Measurements from ENCODE around the gene GMPR2.
A peak's percentile ranks its signal among the peaks of the same experiment; 100 is the strongest.
"Not testable (repeated sequence)": the region's sequence is repeated elsewhere in the genome, so short reads cannot be mapped to it uniquely, and the experiment has no call there.

Gene GMPR2

DNA sequence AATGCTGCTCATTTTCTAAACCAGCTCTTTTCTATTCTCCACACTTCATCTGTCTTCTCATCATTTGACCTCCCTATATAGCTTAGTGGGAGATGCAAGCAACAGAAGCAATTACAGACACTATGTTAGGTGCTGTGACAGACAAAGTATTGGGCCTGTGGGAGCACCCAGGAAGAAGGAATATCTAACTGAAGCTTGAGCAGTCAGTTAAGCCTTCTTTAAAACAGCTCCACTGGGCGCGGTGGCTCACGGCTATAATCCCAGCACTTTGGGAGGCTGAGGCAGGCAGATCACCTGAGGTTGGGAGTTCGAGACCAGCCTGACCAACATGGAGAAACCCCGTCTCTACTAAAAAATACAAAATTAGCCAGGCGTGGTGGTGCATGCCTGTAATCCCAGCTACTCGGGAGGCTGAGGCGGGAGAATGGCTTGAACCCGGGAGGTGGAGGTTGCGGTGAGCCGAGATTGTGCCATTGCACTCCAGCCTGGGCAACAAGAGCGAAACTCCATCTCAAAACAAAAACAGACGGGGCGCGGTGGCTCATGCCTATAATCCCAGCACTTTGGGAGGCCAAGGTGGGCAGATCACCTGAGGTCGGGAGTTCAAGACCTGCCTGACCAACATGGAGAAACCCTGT, 29.4 kb upstream of the GMPR2 start:
- not testable (repeated sequence) for DNase-seq

DNA sequence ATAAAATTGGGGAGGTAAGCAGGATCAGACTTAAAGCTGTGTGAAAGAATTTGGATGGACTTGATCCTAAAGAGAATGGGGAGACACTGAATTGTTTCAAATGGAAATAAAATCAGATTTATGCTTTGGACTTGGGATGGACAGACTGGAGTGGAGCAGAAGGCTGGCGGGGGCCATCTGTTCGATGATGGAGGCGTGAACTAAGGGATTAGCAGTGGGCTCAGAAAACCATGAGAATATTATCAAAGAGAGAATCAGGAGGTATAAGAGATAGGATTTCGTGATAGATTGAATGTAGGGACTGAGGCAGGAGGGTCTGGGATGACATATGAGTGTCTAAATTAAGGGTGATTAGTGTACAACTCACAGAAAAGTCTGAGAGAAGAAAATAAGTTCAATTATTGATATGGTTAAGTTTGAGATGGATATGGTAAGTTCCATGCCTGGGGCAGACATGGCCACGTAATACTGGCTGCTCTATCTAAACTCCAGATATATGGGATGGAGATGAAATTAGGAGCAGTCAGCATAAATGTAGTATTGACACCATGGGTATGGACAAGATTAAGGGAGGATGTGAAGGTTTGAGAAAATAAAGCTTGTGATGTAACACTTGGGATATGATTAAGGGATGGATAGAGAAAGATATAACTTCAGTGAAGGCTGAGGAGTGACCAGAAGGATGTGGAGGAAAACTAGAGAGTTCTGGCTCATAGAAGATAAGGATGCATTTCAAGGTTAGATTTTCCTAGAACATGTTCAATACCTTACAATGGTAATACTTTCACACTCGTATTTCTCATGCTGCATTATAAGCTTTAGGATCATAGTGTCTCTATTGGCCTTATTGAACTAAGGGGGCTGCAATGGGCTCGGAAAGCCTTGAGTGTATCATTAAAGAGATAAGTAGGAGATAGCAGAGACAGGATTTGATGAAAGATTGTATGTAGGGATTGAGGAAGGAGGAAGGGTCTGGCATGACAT, 28.3 kb upstream of the GMPR2 start:
- no peak for DNase-seq

DNA sequence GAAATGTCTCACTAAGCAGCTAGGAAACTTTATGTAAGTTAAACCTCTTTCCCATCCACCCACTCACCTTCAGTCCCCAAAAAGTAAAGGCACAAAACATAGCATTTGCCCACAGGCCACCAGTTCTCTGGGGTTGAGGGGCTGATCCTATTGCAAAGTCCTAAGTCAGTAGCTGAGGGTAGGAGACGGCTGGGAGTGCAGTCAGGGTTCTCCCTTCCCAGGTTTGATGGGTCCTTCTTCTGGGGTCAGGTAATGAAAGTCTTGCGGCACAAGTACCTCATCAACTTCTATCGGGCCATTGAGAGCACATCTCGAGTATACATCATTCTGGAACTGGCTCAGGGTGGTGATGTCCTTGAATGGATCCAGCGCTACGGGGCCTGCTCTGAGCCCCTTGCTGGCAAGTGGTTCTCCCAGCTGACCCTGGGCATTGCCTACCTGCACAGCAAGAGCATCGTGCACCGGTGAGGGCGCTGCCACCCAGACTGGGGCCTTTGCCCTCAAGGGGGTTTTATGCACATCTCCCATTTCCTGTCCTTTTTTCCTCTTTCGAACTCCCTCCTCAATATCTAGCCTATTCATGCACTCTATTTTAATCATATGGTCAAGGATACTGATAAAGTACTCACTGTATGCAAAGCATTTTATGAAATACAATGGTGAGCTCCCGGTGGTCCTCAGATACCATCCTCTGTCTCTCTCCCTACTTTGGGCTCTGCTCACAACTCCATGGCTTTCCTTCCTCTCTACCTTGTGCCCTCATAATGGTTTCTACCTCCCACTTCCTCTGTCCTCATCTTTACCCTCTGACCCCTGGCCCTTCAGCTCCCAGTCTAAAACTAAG, 26.2 kb upstream of the GMPR2 start:
- DNase-seq: no peak

DNA sequence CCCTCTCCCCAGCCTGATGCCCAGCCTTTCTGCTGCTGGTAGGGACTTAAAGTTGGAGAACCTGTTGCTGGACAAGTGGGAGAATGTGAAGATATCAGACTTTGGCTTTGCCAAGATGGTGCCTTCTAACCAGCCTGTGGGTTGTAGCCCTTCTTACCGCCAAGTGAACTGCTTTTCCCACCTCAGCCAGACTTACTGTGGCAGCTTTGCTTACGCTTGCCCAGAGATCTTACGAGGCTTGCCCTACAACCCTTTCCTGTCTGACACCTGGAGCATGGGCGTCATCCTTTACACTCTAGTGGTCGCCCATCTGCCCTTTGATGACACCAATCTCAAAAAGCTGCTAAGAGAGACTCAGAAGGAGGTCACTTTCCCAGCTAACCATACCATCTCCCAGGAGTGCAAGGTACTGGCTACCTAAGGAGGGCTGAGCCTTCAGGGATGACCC, 25.6 kb upstream of the GMPR2 start:
- DNase-seq: no peak

DNA sequence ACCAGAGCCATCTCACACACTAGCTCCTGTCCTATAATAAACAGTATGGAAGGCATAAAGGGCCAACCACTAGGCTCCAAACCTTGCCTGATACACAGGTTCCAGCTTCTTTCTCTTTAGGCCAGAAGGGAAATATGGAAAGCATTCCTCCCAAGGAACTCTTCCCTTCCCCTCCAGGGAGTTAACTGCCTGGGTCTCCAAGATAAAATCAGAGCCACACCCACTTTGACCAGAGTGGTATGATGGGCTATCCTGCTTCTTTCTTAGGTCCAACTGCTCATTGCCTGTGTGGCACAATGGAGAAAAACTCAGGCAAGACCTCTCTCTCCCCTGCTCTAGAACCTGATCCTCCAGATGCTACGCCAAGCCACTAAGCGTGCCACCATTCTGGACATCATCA, 25.1 kb upstream of the GMPR2 start:
- no peak for DNase-seq

DNA sequence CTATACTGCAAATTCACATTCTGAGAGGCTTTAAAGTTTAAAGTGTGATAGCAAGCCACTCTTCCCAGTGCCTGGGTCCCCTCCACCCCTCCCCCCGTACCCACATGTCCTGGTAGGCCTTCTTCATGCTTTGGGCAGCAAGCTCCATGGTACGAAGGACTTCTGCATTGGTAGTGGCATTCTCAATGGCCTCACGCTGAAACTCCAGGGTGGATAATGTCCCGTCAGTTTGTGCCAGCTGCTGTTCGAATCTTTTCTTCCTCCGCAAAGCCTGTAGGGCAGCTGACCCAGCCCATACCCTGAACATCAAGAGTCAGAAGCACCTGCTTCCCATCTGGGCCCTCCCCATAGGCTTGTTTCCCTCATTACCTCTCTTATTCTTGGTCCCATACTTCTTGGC, 21.4 kb upstream of the GMPR2 start:
- DNase-seq: no peak

DNA sequence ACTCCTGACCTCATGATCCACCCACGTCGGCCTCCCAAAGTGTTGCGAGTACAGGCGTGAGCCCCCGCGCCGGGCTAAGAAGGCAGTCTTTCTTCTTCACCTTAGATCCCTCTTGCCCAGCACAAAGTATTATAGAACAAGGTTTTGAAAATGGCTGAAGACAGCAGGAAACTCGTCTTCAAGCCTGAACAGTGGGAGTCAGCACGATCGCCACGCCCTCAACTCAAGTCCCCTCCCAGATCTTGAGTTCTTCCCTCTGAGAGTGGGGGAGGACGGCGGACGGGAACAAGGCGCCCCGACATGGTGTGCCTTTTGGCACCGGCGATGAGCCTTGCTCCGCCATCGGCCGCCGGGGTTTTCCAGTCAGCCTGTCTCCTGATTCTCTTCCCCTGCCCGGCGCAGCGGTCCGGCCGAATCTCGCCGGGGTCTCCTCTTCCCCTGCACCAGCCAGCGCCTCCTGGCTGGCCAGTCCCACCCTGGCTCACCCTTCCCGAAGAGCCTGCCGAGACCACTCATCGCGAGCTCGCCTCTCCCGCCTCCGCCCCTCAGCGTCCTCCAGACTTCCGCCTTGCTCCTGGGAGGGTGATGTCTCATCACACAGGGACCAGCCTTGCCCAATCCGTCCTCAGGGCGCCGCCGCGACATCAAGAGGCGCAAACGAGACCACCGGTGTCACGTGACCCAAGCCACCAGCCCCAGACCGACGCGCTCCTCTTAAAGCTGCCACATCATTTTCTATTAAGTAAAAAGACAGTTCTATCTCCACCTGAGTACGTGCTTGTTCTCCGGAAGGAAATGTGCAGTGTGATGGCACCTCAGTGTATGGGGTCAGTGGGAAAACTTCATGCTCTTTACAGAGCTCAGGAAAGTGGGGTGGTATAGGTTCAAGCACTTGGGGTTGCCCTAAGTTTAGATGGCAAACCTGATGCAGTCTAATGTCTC, 19.5 kb upstream of the GMPR2 start, which contains the start of gene CHMP4A:
Gene CHMP4A, minus strand, starts transcription at position 565 of the 942 bp plus-strand sequence. Its CDS starts 49 bp downstream, at position 516.
- peak; percentile 96 for DNase-seq

DNA sequence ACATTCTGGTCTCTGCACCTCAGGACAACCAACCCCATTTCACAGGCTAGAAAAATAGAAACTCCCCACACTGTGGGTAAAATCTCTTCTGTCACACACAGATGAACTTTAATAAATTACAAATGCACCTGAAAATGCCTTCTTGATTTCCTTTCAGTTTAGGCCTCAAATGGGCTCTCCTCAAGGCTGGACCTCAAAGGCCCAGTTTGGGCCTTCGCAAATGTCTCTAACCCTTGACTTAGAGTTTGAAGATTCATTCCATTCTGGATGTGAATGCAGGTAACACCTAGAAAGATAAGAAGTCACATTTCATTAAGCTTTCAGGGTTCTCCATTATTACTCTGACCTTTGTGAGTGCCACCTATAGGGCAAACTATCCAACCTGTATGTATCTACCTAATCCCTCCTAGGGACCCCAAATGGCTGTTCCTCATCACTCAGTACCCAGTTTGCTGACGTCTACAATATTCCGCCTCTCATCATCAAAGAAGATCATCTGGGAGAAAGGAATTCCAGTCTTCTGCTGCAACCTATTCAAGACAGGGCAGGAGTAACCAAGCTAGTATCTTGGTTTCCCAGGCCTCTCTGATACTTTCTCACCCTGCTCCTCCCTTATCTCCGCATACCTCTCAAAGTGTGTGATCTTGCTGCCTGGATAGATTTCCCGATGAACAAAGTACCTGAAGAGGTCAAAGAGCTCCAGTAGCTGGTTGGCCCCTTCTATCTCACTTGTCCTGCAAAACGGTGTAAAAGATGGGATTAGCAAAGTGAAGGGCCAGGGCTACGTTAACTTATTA, 18.7 kb upstream of the GMPR2 start:
- DNase-seq: no peak

DNA sequence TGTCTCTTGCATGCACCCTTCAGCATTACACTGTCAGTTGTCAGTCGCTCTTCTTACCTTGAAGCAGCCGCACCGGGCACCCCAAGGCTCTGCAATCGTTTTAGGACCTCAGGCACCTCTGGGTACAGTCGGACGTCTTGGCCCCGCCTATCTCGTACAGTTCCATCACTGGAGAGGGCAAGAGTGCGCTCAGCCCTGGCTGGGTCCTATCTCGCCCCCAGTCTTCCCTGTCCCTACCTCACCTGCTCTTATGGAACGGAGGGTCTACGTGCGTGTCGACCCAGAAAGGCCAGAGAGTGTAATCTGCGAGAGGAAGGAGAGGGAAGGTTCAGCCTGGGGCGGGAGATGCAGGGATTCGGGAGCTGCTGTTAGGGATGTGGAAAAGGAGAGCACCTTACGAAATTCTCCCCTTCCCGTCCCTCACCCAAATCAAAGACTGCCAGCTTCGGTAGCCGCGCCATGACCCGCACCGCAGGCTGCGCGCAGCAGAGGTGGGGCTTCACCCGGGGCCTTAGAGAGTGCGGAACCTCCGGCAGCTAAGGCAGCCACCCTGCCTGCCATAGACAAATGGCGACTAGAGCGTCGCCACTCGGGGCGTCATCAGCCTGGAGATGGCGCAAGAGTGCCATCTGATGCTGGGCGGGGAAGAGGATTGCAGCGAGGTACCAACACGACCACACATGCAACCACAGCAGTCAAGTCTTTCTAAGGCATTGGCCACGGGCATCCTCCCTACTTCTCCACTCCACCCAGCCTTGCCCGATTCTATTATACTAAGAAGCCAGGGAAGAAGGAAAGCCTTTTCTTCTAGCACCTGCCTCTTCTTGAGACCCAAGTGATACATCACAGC, 17.0 kb upstream of the GMPR2 start, which contains the start of gene MDP1:
Gene MDP1, minus strand, starts transcription at position 572 of the 850 bp plus-strand sequence. Its CDS starts 111 bp downstream, at position 461.
- DNase-seq: peak; percentile 86

DNA sequence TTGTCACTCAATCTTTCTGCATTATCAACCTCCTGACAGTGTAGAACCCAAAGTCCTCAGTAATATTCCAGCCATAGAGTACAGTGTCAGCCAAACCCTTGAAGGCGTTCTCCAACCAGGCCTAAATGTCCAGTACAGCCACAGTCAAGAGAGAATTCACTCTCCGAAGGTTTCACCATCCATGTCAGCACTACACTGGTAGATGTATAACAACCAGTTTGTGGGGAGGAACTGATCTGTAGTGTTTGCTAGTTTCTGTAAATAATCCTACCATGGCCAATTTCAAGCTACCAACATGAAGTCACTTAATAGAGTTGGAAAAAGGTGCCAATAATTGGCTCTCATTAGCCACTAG, 16.4 kb upstream of the GMPR2 start:
- DNase-seq: no peak

DNA sequence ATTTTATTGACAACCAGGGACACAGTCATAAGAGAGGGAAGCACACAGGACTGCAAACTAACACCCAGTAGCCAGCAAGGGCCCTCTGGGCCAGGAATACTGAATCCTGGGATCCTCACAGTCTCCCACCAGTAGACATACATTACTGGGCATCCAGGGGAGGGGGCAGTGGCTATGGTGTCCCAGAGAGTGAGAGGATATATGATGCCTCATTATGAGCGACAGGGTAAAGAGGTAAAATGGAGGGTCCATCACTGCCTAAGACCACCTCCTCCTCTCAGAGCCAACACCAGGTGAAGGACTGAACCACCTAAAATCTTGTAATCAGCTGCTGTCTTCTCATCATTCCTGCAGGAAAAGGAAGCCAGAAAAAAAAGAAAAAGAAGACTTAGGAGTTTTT, 15.9 kb upstream of the GMPR2 start:
- DNase-seq: not testable (repeated sequence)

DNA sequence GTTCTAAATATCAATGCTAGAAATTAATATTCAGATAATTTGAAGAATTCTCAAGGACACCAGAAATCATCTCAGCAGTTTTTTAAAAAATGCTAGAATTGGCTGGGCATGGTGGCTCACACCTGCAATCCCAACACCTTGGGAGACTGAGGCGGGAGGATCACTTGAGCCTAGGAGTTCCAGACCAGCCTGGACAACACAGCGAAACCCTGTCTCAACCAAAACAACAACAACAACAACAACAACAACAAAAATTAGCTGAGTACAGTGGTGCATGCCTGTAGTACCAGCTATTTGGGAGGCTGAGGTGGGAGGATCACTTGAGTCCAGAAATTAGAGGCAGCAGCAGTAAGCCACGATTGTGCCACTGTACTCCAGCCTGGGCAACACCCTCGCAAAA, 13.6 kb upstream of the GMPR2 start:
- DNase-seq: no peak

DNA sequence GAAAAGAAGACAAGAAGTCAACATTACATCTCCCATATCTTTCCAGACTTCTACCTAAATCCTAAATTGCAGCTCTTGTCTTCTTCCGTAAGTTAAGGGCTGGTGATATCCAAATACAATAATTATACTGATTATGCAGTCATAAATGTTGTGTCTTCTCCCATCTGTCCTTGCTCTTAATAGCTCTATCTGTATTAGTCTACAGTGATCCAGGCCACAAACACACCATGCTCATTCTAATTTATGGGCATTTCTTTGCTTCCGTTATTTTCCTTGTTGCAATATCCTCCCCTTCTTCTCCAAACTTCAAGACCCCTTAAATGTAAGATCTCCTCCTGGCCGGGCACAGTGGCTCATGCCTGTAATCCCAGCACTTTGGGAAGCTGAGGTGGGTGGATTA, 13.2 kb upstream of the GMPR2 start:
- DNase-seq: no peak

DNA sequence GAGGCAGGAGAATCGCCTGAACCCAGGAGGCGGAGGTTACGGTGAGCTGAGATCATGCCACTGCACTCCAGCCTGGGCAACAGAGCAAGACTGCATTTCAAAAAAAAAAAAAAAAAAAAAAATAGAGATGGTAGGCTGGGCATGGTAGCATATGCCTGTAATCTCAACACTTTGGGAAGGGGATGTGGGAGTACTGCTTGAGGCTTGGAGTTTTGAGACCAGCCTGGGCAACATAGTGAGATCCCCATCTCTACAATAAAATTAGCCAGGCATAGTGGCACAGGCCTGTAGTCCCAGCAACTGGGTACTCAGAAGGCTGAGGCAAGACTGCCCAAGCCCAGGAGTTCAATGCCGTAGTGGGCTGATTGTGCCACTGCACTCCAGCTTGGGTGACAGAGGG, 9.7 kb upstream of the GMPR2 start:
- not testable (repeated sequence) for DNase-seq

DNA sequence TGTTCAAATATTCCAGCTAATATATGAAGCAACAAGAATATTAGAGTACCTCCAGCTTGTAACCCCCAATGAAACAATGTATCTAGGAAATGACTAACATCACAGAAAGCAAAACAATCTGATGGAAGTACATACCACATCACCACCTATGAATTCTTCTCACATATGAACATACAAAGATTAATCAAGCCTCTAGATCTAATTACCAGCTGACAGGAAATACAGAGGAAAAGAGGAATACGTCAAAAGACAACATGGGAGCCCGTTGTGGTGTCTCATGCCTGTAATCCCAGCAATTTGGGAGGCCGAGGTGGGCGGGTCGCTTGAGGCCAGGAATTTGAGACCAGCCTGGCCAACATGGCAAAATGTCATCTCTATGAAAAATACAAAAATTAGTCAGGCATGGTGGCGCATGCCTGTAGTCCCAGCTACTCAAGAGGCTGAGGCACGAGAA, 8.1 kb upstream of the GMPR2 start:
- no peak for DNase-seq

DNA sequence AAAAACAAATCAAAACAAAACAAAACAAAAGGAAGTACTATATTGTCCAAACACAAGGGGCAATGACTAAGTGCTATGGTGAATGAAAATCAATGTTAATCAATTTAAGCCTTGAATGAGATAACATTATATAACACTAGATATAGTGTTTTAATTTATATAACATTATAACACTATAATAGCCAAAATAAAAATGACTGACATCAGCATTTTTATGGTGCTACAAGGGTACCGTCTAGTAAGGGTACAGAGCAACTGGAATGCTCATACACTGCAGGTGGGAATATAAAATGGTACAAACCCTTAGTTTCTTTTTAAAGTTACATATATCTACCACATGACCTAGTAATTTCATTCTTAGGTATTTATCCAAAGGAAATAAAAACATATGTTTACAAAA, 6.3 kb upstream of the GMPR2 start:
- DNase-seq: no peak

DNA sequence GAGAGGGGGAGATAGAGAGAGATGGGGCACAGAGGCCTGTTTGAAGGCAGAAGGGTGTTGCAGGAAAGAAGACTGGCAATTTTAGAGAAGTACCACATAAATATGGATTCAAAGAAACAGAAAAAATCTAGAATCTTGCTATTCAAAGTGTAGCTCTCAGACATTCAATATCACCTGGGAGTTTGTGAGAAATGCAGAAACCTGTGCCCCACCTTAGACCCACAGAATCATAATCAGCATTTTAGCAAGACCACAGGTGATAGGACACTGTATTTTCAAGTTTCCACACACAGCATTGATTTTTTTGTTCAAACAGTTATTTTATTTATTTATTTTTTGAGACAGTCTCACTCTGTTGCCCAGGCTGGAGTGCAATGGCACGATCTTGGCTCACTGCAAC, 3.8 kb upstream of the GMPR2 start:
- DNase-seq: no peak

DNA sequence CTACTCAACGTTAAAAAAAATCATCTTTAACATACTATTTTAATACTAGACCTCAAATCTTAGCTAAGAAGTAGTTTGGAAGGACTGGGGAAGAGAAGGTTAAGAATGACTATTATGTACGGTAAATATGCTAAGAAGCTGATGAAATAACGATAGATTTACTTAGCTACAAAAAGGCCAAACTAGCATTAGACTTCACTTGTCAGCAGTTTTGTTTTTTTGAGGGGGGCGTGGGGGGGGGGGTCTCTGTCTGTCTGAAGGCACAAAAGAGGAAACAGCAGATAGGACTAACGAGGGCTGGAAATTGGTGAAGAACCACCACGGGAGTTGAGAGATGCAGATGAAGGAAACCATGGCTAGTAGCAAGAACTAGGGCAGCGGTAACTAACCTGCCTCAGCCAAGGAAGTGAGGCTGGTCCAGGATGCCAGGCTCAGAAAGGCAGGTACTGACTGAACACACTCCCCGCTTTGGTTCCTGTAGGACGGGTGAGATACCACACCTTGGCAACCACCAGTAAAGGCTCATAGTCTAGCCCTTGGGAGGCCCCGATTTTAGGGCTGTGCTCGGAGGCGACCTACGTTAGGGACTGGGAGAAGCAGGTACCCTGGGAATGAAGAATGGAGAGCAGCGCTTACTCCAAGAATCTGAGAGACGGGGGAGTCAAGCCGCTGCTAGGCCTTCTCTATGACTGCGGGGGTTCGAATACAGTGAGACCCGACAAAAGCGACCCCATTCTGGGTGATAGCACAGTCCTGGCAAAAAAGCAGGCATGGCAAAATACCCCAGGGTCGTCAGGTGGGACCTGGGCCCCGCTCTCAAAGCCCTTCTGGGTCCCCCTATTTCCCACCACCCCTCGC, 1.2 kb upstream of the GMPR2 start:
- no peak for DNase-seq

DNA sequence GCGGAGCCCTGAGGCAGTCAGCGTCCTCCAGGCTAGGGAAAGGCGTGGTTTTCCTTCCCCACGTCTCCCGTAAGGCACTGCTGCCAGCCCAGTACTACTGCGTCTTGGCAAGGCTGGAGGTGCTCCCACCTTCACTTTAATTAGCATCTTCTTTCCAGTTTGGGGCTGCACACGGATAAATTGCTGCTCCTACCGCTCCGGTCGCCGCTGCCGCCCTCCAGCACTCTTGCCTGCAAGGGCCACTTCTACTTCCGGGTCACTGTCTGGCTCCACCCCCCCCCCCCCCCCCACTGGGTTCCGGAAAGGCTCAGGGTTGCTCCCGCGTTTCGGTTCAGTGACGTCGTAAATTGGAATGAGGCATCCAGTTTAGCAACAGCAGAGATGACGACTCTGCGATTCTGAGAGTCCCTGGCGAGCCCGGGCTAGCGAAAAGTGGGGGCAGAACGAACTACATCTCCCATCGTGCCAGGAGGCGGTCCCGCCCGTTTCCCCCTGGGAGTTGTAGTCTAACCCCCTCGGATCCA, 546 bp upstream of the GMPR2 start, which contains the start of gene NEDD8:
Gene NEDD8, minus strand, starts transcription at position 247 of the 524 bp plus-strand sequence. Its CDS starts 100 bp downstream, at position 147.
- peak; percentile 92 for DNase-seq

Measured in activated naive CD4-positive, alpha-beta T cell treated with anti-CD3 and anti-CD28 coated beads, Interleukin-2, amount 50 U/mL, for 16 hours (primary cell).